ENCODE results near the gene PCGF3.
"Not testable (repeated sequence)": the region's sequence is repeated elsewhere in the genome, so short reads cannot be mapped to it uniquely, and the experiment has no call there.

DNA sequence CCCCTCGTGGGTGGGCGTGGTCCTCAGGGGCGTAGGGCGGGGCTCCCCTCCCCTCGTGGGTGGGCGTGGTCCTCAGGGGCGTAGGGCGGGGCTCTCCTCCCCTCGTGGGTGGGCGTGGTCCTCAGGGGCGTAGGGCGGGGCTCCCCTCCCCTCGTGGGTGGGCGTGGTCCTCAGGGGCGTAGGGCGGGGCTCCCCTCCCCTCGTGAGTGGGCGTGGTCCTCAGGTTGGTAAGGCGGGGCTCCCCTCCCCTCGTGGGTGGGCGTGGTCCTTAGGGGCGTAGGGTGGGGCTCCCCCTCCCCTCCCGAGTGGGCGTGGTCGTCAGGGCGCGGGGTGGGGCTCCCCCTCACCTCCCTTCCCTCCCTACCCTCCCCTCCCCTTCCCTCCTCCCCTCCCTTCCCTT is 26.3 kb downstream of the PCGF3 start:
- TF ChIP-seq, protein P1, sequence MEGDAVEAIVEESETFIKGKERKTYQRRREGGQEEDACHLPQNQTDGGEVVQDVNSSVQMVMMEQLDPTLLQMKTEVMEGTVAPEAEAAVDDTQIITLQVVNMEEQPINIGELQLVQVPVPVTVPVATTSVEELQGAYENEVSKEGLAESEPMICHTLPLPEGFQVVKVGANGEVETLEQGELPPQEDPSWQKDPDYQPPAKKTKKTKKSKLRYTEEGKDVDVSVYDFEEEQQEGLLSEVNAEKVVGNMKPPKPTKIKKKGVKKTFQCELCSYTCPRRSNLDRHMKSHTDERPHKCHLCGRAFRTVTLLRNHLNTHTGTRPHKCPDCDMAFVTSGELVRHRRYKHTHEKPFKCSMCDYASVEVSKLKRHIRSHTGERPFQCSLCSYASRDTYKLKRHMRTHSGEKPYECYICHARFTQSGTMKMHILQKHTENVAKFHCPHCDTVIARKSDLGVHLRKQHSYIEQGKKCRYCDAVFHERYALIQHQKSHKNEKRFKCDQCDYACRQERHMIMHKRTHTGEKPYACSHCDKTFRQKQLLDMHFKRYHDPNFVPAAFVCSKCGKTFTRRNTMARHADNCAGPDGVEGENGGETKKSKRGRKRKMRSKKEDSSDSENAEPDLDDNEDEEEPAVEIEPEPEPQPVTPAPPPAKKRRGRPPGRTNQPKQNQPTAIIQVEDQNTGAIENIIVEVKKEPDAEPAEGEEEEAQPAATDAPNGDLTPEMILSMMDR (IDR thresholded peaks at IDR 0.05), result not testable (repeated sequence)
- TF ChIP-seq POLR2A (IDR thresholded peaks at IDR 0.05; ENCODE audit: low read depth), result not testable (repeated sequence)

All from esophagus muscularis mucosa (tissue), 3 donors.